K562 (cell line): ENCODE data around the gene PTPRE. TPM values are rescaled to one million over a fixed set of nuclear protein-coding genes. Genes with fewer than 3 reads are reported as not detected.

ENCODE experiments used
- ATAC-seq: fragments of 200-7000 bp; cut with Tn5 transposase; 3 replicates; pipeline ENCODE4 v1.9.1; 2020; ENCODE audit warnings: moderate library complexity
- BruUV-seq: library from RNA; stranded (reverse); fragments of 400-500 nt; replicated peaks from 2 replicates; lab custom pipeline; 2021; lab: Mats Ljungman, UMichigan
- CTCF ChIA-PET: fragments of 300-600 bp; formaldehyde crosslinking; extraction: SDS; loops from one replicate; lab custom pipeline; 2021; ENCODE audit warnings: low intra/inter-chr PET ratio; lab: Yijun Ruan, JAX
- POLR2A ChIA-PET: fragments of 300-600, 350-650 bp; sonication (Branson Sonifier 250); formaldehyde crosslinking; extraction: SDS; loops from one replicate; lab custom pipeline; 2021; ENCODE audit warnings: antibody characterized with exemption, inconsistent platforms; lab: Yijun Ruan, JAX
- DNase-seq, 4 experiments: peaks; one replicate each; pipeline versions ENCODE4 v3.0.0 to v3.0.0-alpha.2; 2011 to 2018; ENCODE audit warnings: low spot score in 3 of 4, mixed read lengths in 3 of 4; ENCODE audit errors: extremely low read depth in 1 of 4
- FAIRE-seq: peaks from 2 replicates; lab custom pipeline; 2011; peaks lifted over from hg19 to GRCh38; lab: Jason Lieb, UNC
- H2AFZ ChIP-seq: 2 replicates; pipeline ENCODE4 v1.6.0; 2011; ENCODE audit warnings: low read depth, low read length, control low read depth, inconsistent platforms
- H3K27ac ChIP-seq: fragments of 200-600 bp; 3 replicates; pipeline ENCODE4 v1.8.0; 2011; ENCODE audit warnings: low read depth, mild to moderate bottlenecking, control low read depth, inconsistent platforms, low read length, moderate library complexity, mixed read lengths; ENCODE audit errors: extremely low read depth
- H3K27me3 ChIP-seq, 2 experiments: fragments of 300-600 bp in 1 of 2; 2 replicates in 1 of 2; 3 replicates in 1 of 2; pipeline versions ENCODE4 v1.6.0 to v1.8.0; 2011; ENCODE audit warnings: inconsistent platforms in 2 of 2, low read length in 2 of 2, mild to moderate bottlenecking in 1 of 2, mixed read lengths in 1 of 2, moderate library complexity in 1 of 2; ENCODE audit not compliant: control insufficient read depth in 2 of 2, insufficient read depth in 2 of 2
- H3K36me3 ChIP-seq: fragments of 300-600 bp; 3 replicates; pipeline ENCODE4 v1.8.0; 2011; ENCODE audit warnings: mild to moderate bottlenecking, low read length, inconsistent platforms; ENCODE audit not compliant: control insufficient read depth, insufficient read depth
- H3K4me1 ChIP-seq, 2 experiments: fragments of 200-600 bp in 1 of 2; replicated peaks in 1 of 2; 2 replicates in 1 of 2; 3 replicates in 1 of 2; pipeline versions ENCODE4 v1.5.1 to v1.8.0; 2011; ENCODE audit warnings: inconsistent platforms in 2 of 2, low read length in 2 of 2, mild to moderate bottlenecking in 1 of 2, mixed read lengths in 1 of 2, moderate library complexity in 1 of 2; ENCODE audit not compliant: control insufficient read depth in 2 of 2, insufficient read depth in 2 of 2
- H3K4me2 ChIP-seq: 2 replicates; pipeline ENCODE4 v1.6.1; 2011; ENCODE audit warnings: low read length, control low read depth, inconsistent platforms, mixed read lengths; ENCODE audit not compliant: insufficient read depth
- H3K4me3 ChIP-seq: fragments of 200-600 bp; sonication (generic), shearing (Covaris generic); 2 replicates; pipeline ENCODE4 v1.5.1; 2016; ENCODE audit warnings: control low read depth, inconsistent platforms
- H3K79me2 ChIP-seq: fragments of 200-600 bp; 3 replicates; pipeline ENCODE4 v1.8.0; 2011; ENCODE audit warnings: low read length, inconsistent platforms; ENCODE audit not compliant: control insufficient read depth, insufficient read depth
- H3K9ac ChIP-seq, 2 experiments: 2 replicates each; pipeline versions ENCODE4 v1.6.0 to v1.6.1; 2011; ENCODE audit warnings: low read depth in 2 of 2, low read length in 2 of 2, control low read depth in 1 of 2, inconsistent platforms in 1 of 2, mild to moderate bottlenecking in 1 of 2, mixed read lengths in 1 of 2; ENCODE audit not compliant: insufficient read depth in 1 of 2
- H3K9me1 ChIP-seq: one replicate; pipeline ENCODE4 v1.6.0; 2011; ENCODE audit warnings: inconsistent platforms, mild to moderate bottlenecking, low read length, moderate library complexity; ENCODE audit not compliant: control insufficient read depth, insufficient read depth
- H3K9me3 ChIP-seq: replicated peaks from 2 replicates; pipeline ENCODE4 v1.5.1; 2011; ENCODE audit warnings: low read depth, low read length, inconsistent platforms; ENCODE audit not compliant: control insufficient read depth, insufficient read depth
- H4K20me1 ChIP-seq: replicated peaks from 2 replicates; pipeline ENCODE4 v1.6.1; 2011; ENCODE audit warnings: low read length, inconsistent platforms, mixed read lengths; ENCODE audit not compliant: control insufficient read depth, insufficient read depth
- ARNT ChIP-seq, 2 experiments: fragments of 450-650 bp; IDR thresholded peaks; 2 replicates each; pipeline ENCODE4 v1.6.1; 2016; ENCODE audit warnings: mild to moderate bottlenecking in 1 of 2
- BRF1 ChIP-seq: IDR thresholded peaks from 3 replicates; pipeline ENCODE4 v1.6.1; 2011; ENCODE audit warnings: borderline replicate concordance, mild to moderate bottlenecking; ENCODE audit not compliant: insufficient read length; ENCODE audit errors: extremely low read depth
- CBFB ChIP-seq: sonication (generic); formaldehyde crosslinking; IDR thresholded peaks from 2 replicates; pipeline ENCODE4 v1.4.0; 2020; ENCODE audit warnings: mild to moderate bottlenecking, missing genetic modification reagents
- DIDO1 ChIP-seq: fragments of 450-650 bp; IDR thresholded peaks from 2 replicates; pipeline ENCODE4 v1.6.1; 2016; ENCODE audit warnings: low read depth, missing biosample characterization, missing genetic modification characterization
- HBP1 ChIP-seq: fragments of 450-650 bp; formaldehyde crosslinking; IDR thresholded peaks from 2 replicates; pipeline ENCODE4 v1.4.0; 2022; ENCODE audit warnings: missing genetic modification characterization
- HDAC1 ChIP-seq, 2 experiments: fragments of 450-650 bp; IDR thresholded peaks; 2 replicates each; pipeline ENCODE4 v1.6.1; 2016 to 2017; ENCODE audit warnings: inconsistent platforms in 1 of 2, mild to moderate bottlenecking in 1 of 2, moderate library complexity in 1 of 2
- HEY1 ChIP-seq: fragments of 250-450 bp; sonication (Bioruptor Pico); IDR thresholded peaks from 2 replicates; pipeline ENCODE4 v1.5.0; 2020; ENCODE audit warnings: mild to moderate bottlenecking, moderate library complexity, borderline replicate concordance
- ID3 ChIP-seq, 2 experiments: fragments of 250-450 bp in 1 of 2; fragments of 450-650 bp in 1 of 2; sonication (Bioruptor Pico) in 1 of 2; IDR thresholded peaks; 2 replicates each; pipeline versions ENCODE4 v1.6.1 to v1.8.0; 2016 to 2021; ENCODE audit warnings: mild to moderate bottlenecking in 2 of 2, moderate library complexity in 2 of 2, missing compliant biosample characterization in 1 of 2, missing genetic modification characterization in 1 of 2
- LARP7 ChIP-seq: fragments of 450-650 bp; IDR thresholded peaks from 2 replicates; pipeline ENCODE4 v1.6.1; 2016
- MAFK ChIP-seq: IDR thresholded peaks from 2 replicates; pipeline ENCODE4 v1.6.1; 2011; ENCODE audit warnings: low read length, improper control_type of control experiment
- PML ChIP-seq: IDR thresholded peaks from 2 replicates; pipeline ENCODE4 v1.6.1; 2012; ENCODE audit warnings: low read length, inconsistent platforms
- POLR3G ChIP-seq: IDR thresholded peaks from 2 replicates; pipeline ENCODE4 v1.6.1; 2011; ENCODE audit not compliant: insufficient read length, insufficient replicate concordance; ENCODE audit errors: extremely low read depth
- TCF3 ChIP-seq: sonication (generic); formaldehyde crosslinking; IDR thresholded peaks from 2 replicates; pipeline ENCODE4 v1.4.0; 2020; ENCODE audit warnings: mild to moderate bottlenecking, missing genetic modification reagents
- TEAD1 ChIP-seq, 2 experiments: fragments of 450-650 bp in 1 of 2; sonication (generic) in 1 of 2; formaldehyde crosslinking; IDR thresholded peaks; 2 replicates each; pipeline versions ENCODE4 v1.4.0 to v1.8.0; 2020 to 2022; ENCODE audit warnings: mild to moderate bottlenecking in 2 of 2, missing genetic modification reagents in 1 of 2
- UBTF ChIP-seq, 2 experiments: IDR thresholded peaks; 2 replicates each; pipeline ENCODE4 v1.6.1; 2012; ENCODE audit warnings: improper control_type of control experiment in 2 of 2, low read depth in 2 of 2, low read length in 2 of 2, borderline replicate concordance in 1 of 2
- XRCC5 ChIP-seq: fragments of 200-400 bp; formaldehyde crosslinking; IDR thresholded peaks from 2 replicates; pipeline ENCODE4 v1.6.1; 2017; ENCODE audit warnings: low read depth, mild to moderate bottlenecking, low read length
- ZKSCAN8 ChIP-seq: fragments of 200-800 bp; sonication (Bioruptor generic); IDR thresholded peaks from 2 replicates; pipeline ENCODE4 v1.6.1; 2016; ENCODE audit warnings: missing genetic modification characterization, missing compliant biosample characterization
- ZNF184 ChIP-seq: sonication (generic); formaldehyde crosslinking; IDR thresholded peaks from 2 replicates; pipeline ENCODE4 v1.5.0; 2020; ENCODE audit warnings: missing genetic modification reagents
- ZNF583 ChIP-seq: fragments of 250-450 bp; sonication (Bioruptor Pico); IDR thresholded peaks from 2 replicates; pipeline ENCODE4 v1.4.0; 2020
- WGBS: fragments of 100-300 bp; shearing (Covaris generic); methylation state at CpG from one replicate; pipeline ENCODE4 v1.1.6; 2016; ENCODE audit warnings: low coverage, mixed read lengths; ENCODE audit not compliant: insufficient coverage; ENCODE audit errors: missing lambda C conversion rate; 5-methylcytosine and 5-hydroxymethylcytosine counted together
- in situ Hi-C: fragments of 300-500 bp; cut with MboI; formaldehyde crosslinking; loops from 4 replicates; pipeline ENCODE4 v1.15.0; 2018; ENCODE audit warnings: inconsistent platforms, mixed read lengths
- intact Hi-C: fragments of 100-400 bp; cut with micrococcal nuclease; formaldehyde crosslinking; loops from 2 replicates; pipeline ENCODE4 v1.14.2; 2022
- polyA plus RNA-seq, 8 experiments: library from polyadenylated mRNA; depleted of rRNA in 4 of 8; stranded (reverse) in 5 of 8; unstranded in 3 of 8; fragments of >200 nt; fragmentation: Nextera tagmentation in 2 of 8; fragmentation: Illumina TruSeq in 1 of 8; extraction: Ambion mirVana in 2 of 8; extraction: Trizol in 1 of 8; gene quantifications; 2 replicates each; pipeline versions ENCODE4 v1.2.1 to v1.2.3, GENCODE V29; 2011 to 2014; ENCODE audit warnings: inconsistent platforms in 1 of 8, missing spikeins in 1 of 8
- total RNA-seq, 7 experiments: library from RNA; depleted of rRNA in 6 of 7; stranded (reverse); fragments of >200 nt in 6 of 7; fragmentation: Illumina TruSeq in 2 of 7; extraction: Trizol in 2 of 7; gene quantifications; 2 replicates each; pipeline versions ENCODE4 v1.2.1 to v1.2.3, GENCODE V29; 2011 to 2021; ENCODE audit warnings: low replicate concordance in 1 of 7

PTPRE gene
- total and polyA plus RNA-seq, 9 of the 15 experiments (the other 6 are each of a cell fraction or from before 2014, with no cell fraction given) = 0.01 to 0.13 (median 0.04) TPM; not detected in 4

- intact Hi-C loops = no loop called here
- Histone ChIP-seq H3K27me3 (peaks cover 0 to 11% of the 10 kb centered on the region in 2 experiments; a peak in 2 of 5 replicates), H3K79me2 (no peaks in the 10 kb centered on the region), H3K4me3 (no peak overlapping the region), H3K9me1 (no peaks in the 10 kb centered on the region), H3K27ac (no peak overlapping the region), H3K36me3 (no peaks in the 10 kb centered on the region), H3K4me2 (no peak overlapping the region), H3K9me3 (no peaks in the 10 kb centered on the region), H3K4me1 (no peaks in the 10 kb centered on the region), H4K20me1 (no peaks in the 10 kb centered on the region), H2AFZ (no peak overlapping the region), H3K9ac (no peak overlapping the region)
- TF ChIP-seq HEY1 (CRISPR knock-in tag) = no peak
- TF ChIP-seq BRF1 = no peak
- TF ChIP-seq HDAC1 (IDR thresholded peaks at IDR 0.05) = no peak
- no peak for TF ChIP-seq POLR3G
- TF ChIP-seq XRCC5 = no peak
- no peak for TF ChIP-seq UBTF (IDR thresholded peaks at IDR 0.05; ENCODE audit: borderline replicate concordance in 1 of 2, low read depth in 2 of 2, low read length in 2 of 2)
- no peak for TF ChIP-seq ARNT (IDR thresholded peaks at IDR 0.05)
- TF ChIP-seq DIDO1 (tag) = no peak
- no peak for TF ChIP-seq HBP1 (CRISPR knock-in tag)
- no peak for TF ChIP-seq CBFB (CRISPR knock-in tag)
- TF ChIP-seq ZNF184 (CRISPR knock-in tag) = no peak
- TF ChIP-seq ZKSCAN8 (CRISPR knock-in tag) = no peak
- no peak for TF ChIP-seq ID3 (CRISPR knock-in tag; IDR thresholded peaks at IDR 0.05)
- no peak for TF ChIP-seq ID3 (tag; IDR thresholded peaks at IDR 0.05)
- TF ChIP-seq LARP7 = no peak
- no peak for TF ChIP-seq TCF3 (CRISPR knock-in tag)
- no peak for TF ChIP-seq ZNF583
- TF ChIP-seq PML = no peak
- no peak for TF ChIP-seq MAFK
- no peak for TF ChIP-seq TEAD1 (CRISPR knock-in tag; IDR thresholded peaks at IDR 0.05)
- no peak for ATAC-seq
- CTCF ChIA-PET = no interaction called here
- FAIRE-seq = no peak
- BruUV-seq = no TSS peak
- POLR2A ChIA-PET = no interaction called here
- in situ Hi-C loops = no loop called here
- 3% methylated on average over 5 of the region's 5 CpGs for WGBS
- DNase-seq = no peak
Observed at GRCh38 chr10:127937915-127938463, 31.1 kb downstream of the PTPRE start.
